ENCODE results near the gene C17orf100.

- no peak for TF ChIP-seq POLR2A (IDR thresholded peaks at IDR 0.05; ENCODE audit: low read length)
- TF ChIP-seq GATA1 (IDR thresholded peaks at IDR 0.05; ENCODE audit: low read depth, low read length): no peak
Measured at GRCh38 chr17:6701719-6702118, 50.2 kb downstream of the C17orf100 start.
